ENCODE data around the gene FCHSD1.

DNA sequence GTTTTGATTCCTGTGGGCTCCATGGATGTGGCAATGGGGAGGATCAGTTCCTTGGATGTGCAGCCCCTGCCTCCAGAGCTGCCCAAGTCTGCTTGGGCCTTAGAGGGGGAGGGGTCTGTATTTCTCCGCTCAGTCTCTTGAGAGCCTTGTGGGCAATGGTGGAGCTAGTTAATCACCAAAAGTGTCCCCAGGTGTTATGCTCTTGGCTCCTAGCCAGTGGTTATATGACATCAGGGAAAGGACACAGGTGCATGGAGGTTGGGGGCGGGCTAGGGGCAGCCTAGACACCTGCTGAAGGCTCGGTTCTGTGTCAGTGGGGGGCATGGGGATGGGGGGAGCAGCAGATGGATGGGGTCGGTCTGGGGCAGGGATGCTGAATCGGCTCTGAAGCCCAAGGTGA is 43.3 kb upstream of the FCHSD1 start:
- TF ChIP-seq POLR2AphosphoS5 (IDR thresholded peaks at IDR 0.05; ENCODE audit: low read depth, low read length) = no peak
- TF ChIP-seq TAF1 (IDR thresholded peaks at IDR 0.05; ENCODE audit: borderline replicate concordance, low read depth, low read length) = no peak

Data from GM12892 (cell line).